Stimulated activated effector memory CD8-positive, alpha-beta T cell treated with anti-CD3 and anti-CD28 coated beads, Interleukin-12 subunit alpha, Interleukin-12 subunit beta, amount 100 ng/mL, for 72 hours (primary cell): ENCODE data around the gene PLEKHB1.
A peak's percentile ranks its signal among the peaks of the same experiment; 100 is the strongest.
"Not testable (repeated sequence)": the region's sequence is repeated elsewhere in the genome, so short reads cannot be mapped to it uniquely, and the experiment has no call there.

Source experiments
- ATAC-seq: fragments of 150-1000 bp; cut with Tn5 transposase; 2 replicates; pipeline ENCODE4 v1.10.0; 2021
- DNase-seq, 2 donors: peaks; one replicate each; pipeline ENCODE4 v3.0.0; 2021 to 2022; ENCODE audit warnings: low spot score in 2 of 2
- H3K27ac Mint-ChIP-seq: one replicate; pipeline ENCODE4 v1.8.0; 2022; ENCODE audit warnings: mild to moderate bottlenecking, mixed read lengths
- H3K36me3 Mint-ChIP-seq: one replicate; pipeline ENCODE4 v1.8.0; 2022; ENCODE audit warnings: mild to moderate bottlenecking, mixed read lengths
- H3K4me1 Mint-ChIP-seq: one replicate; pipeline ENCODE4 v1.8.0; 2022; ENCODE audit warnings: mixed read lengths
- H3K4me3 Mint-ChIP-seq: one replicate; pipeline ENCODE4 v1.8.0; 2022; ENCODE audit warnings: mild to moderate bottlenecking, mixed read lengths
- H3K9me3 Mint-ChIP-seq: one replicate; pipeline ENCODE4 v1.8.0; 2022; ENCODE audit warnings: mixed read lengths

PLEKHB1 gene

DNA sequence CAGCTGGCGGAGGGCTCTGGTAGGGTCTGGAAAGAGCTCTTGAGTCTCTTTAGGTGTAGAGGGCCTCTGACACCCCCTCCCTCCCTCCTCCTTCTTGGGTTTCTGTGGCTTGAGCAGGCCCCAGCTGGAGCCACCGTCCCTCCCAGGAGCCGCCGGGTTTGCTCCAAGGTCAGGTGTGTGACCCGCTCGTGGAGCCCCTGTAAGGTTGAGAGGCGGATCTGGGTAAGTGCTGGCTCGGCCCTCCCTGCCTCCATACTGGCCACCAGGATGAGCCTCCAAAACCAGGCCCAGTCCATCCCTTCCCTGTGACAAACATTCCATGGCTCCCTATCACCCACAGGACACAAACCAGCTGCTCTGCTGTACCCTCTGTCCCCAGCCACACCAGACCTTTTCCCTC is 9.3 kb downstream of the PLEKHB1 start:
- Mint-ChIP-seq H3K36me3 (peaks cover under 1% of the 10 kb centered on the region), H3K4me1 (peaks cover 7% of the 10 kb centered on the region), H3K4me3 (no peak overlapping the region), H3K27ac (no peak overlapping the region), H3K9me3 (no peaks in the 10 kb centered on the region)
- no peak for DNase-seq
- no peak for ATAC-seq

DNA sequence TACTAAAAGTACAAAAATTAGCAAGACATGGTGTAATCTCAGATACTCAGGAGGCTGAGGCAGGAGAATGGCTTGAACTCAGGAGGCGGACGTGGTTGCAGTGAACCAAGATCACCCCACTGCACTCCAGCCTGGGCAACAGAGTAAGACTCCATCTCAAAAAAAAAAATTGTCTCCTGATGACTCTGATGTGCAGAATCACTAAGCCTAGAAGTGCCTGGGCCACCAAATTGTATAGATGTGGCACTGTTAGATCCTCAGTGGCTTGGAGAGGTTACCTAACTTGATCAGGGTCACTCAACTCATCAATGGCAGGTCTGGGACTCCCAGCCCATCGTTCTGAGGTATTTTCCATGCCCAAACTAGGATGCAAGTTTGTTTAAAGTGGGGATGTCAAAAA is 10.6 kb downstream of the PLEKHB1 start:
- H3K27ac Mint-ChIP-seq = no peak overlapping the region
- DNase-seq (no peak), ATAC-seq (no peak)
- no peak overlapping the region for H3K4me3 Mint-ChIP-seq
- H3K9me3 Mint-ChIP-seq = no peaks in the 10 kb centered on the region
- H3K36me3 Mint-ChIP-seq = peaks cover 7% of the 10 kb centered on the region
- peaks cover 14% of the 10 kb centered on the region for H3K4me1 Mint-ChIP-seq

DNA sequence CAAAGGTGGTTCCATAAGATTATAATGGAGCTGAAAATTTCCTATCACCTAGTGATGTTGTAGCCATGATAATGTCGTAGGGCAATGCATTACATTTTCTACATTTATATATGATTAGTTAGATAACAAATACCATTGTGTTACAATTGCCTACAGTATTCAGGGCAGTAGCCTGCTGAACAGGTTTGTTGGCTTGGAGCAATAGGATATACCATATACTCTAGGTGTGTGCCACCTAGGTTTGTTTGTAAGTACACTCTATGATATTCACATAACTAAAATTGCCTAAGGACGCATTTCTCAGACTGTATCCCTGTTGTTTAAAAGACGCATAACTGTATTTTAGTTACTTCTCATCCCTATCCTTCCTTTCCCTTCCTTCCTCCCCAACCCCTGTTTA is 13.6 kb downstream of the PLEKHB1 start:
- Mint-ChIP-seq H3K4me1 (peaks cover 19% of the 10 kb centered on the region), H3K4me3 (peak overlapping the region; percentile 55), H3K9me3 (no peaks in the 10 kb centered on the region), H3K36me3 (peaks cover 7% of the 10 kb centered on the region), H3K27ac (no peak overlapping the region)
- DNase-seq = no peak
- no peak for ATAC-seq

DNA sequence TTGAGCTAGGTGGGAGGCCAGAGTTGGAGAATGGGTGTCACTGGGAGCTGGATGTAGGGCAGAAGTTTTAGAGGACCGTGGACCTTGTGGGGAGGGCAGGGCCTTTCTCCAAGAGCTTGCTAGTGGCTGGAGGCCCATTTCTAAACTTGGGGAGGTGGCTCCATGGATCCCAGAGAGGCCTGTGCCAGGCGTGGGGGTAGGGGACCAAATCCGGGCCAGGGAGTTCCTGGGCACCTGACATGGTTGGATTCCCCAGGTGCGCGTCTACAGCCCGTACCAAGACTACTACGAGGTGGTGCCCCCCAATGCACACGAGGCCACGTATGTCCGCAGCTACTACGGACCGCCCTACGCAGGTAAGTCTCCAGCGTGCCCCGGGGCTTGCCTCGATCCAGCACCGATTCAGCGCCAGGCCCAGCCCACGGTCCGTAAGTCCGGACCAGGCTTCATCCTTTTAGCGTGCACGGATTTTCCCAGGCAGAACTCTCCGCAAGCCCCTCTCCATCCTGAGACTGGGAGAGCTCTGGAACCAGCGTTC is 14.2 kb downstream of the PLEKHB1 start:
- H3K4me1 Mint-ChIP-seq = peaks cover 19% of the 10 kb centered on the region
- H3K9me3 Mint-ChIP-seq = no peaks in the 10 kb centered on the region
- DNase-seq = no peak
- H3K27ac Mint-ChIP-seq = no peak overlapping the region
- ATAC-seq = peak; percentile 11
- H3K4me3 Mint-ChIP-seq = peak overlapping the region; percentile 55
- H3K36me3 Mint-ChIP-seq = peaks cover 7% of the 10 kb centered on the region

DNA sequence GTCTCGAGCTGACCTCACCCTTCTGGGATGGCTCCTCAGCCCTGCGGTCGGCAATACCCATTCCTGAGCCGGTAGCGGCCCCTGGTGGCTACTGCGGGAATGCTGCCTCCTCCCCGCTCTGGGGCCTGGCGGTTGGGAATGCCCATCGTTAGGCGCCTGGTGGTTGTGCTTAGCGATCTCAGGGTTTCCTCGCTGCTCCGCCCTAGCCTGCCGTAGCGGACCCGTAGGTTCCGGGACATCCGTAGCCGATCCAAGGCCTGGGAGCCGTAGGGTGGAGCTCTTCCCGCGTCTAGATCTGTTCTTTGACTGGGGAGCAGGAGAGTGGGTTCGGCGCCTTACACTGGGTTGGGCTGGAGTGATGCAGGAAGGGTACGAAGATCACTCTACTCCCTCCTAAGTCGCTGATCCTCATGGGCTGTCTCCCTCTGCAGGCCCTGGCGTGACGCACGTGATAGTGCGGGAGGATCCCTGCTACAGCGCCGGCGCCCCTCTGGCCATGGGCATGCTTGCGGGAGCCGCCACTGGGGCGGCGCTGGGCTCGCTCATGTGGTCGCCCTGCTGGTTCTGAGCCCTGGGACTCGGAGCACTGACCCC is 14.8 kb downstream of the PLEKHB1 start:
- peak overlapping the region; percentile 43 for H3K27ac Mint-ChIP-seq
- H3K36me3 Mint-ChIP-seq = peaks cover 7% of the 10 kb centered on the region
- H3K4me3 Mint-ChIP-seq = peak overlapping the region; percentile 55
- peak; percentile 89 to 91 for DNase-seq
- no peaks in the 10 kb centered on the region for H3K9me3 Mint-ChIP-seq
- H3K4me1 Mint-ChIP-seq = peaks cover 19% of the 10 kb centered on the region
- ATAC-seq = peak; percentile 90

DNA sequence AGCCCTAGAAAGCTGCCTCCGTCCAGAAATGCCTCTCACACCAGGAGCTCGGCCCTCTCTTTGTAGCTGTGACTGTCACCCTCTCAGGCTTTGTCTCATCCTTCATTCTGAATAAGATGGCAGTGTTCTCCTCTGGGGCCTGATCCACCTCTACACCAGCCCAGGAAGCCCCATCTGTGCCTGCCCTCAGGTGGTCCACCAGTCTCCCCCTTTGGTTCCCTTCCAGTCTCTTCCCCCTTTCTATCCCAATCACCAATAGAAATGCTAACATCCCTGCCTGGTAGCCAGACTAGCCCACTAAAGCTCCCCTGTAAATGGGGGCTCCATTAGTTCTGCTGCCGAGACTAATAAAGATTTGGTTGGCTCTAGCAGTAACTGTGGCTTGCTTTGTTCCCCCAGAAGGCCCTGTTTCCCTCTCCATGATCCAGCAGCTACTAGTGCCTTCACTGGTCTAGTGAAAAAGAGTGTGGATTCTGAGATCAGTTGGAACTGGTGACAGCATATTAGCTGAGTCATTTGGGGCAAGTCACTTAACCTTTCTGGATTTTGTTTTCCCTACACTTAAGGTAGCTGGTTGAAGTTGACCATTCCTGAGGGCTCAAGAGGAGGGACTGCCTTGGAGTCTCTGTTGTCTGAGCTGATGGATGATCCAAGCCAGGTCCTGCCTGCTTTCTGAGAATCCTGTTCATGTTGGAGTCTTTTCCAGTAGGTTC is 16.2 kb downstream of the PLEKHB1 start:
- H3K4me1 Mint-ChIP-seq = peaks cover 19% of the 10 kb centered on the region
- peak overlapping the region; percentile 59 for H3K27ac Mint-ChIP-seq
- DNase-seq (no peak), ATAC-seq (no peak)
- no peak overlapping the region for H3K4me3 Mint-ChIP-seq
- H3K36me3 Mint-ChIP-seq = peaks cover 7% of the 10 kb centered on the region
- H3K9me3 Mint-ChIP-seq = no peaks in the 10 kb centered on the region

DNA sequence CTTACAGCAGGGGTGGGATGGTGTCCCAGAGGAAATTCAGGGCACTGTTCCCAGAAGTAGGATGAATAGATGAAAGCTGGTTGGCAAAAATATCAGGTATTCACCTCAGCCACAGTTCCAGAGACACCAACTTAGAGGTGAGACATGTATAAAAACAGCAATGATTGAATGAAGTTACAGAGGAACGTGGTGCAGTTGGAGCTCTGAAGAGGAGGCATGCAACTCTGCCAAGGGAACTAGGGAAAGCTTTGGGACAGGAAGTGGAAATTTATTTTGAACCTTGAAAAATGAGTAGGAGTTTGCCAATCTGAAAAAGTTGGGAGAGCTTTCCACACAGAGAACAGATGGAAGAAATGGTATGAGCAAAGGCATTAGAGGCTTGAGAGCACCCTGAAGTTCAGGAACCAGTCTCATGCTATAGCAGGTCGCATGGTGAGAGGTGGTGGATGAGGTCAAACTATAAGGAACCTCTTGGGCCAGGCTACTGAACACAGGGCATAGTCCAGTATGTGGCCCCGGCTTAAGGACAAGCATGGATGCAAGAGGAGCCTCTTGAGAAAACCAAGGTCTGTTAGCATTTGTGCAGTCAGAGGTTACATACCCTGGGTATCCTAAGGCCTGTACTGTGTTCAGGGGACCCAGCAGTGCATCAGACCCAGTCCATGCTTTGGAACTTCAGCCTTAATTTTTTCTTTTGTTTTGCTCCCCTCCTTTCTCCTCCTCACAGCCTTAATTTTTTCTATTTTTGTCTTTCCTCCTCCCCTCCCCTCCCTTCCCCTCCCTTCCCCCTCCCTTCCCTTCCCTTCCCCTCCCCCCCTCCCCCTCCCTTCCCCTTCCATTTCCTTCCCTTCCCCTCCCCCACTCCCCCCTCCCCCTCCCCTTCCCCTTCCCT is 17.5 kb downstream of the PLEKHB1 start:
- Mint-ChIP-seq H3K4me3 (no peak overlapping the region), H3K27ac (peak overlapping the region; percentile 13)

DNA sequence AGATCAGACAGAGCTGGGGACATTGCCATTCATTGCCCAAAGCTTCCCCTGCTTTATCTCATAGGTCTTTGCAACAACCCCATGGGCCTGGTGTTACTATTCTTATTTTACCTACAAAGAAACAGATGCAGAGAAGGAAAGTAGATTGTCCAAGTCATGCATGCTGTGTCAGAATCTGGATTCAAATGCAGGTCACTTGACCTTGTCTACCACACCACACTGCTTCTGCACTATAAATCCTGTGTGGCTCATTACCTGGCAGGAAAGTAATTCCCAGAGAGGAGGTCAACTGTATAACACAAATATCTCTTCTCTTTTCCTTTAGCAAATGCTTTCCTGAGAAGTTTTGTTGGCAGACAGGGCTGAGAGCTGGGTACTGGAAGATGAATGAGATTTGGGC is 18.5 kb downstream of the PLEKHB1 start:
- H3K4me1 Mint-ChIP-seq = peaks cover 19% of the 10 kb centered on the region
- H3K9me3 Mint-ChIP-seq = no peaks in the 10 kb centered on the region
- no peak overlapping the region for H3K4me3 Mint-ChIP-seq
- peaks cover 7% of the 10 kb centered on the region for H3K36me3 Mint-ChIP-seq
- DNase-seq (no peak), ATAC-seq (no peak)
- H3K27ac Mint-ChIP-seq = peak overlapping the region; percentile 60

More for the DNA sequence above, 17.5 kb downstream of the PLEKHB1 start:
- H3K9me3 Mint-ChIP-seq = no peaks in the 10 kb centered on the region
- DNase-seq = no peak
- H3K36me3 Mint-ChIP-seq = peaks cover 7% of the 10 kb centered on the region
- H3K4me1 Mint-ChIP-seq = peaks cover 19% of the 10 kb centered on the region
- no peak for ATAC-seq

DNA sequence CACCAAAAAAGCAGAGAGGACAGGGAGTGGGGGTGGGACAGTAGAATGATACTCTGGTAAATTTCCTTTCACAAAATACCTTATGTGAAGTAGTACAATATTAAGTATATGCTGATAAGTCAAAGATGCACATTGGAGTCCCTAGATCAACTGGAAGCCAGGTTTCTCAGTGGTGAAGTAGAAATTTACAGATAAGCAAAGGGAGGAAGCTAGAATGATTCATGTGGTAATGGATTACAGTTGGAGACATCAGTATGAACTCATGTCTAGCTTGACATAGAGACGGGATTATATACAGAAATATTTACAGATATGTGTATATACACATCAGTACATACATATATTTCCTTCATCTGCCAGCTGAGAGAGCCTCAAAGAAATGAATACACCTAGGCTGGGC is 21.5 kb downstream of the PLEKHB1 start:
- H3K4me1 Mint-ChIP-seq = peaks cover 5% of the 10 kb centered on the region
- H3K36me3 Mint-ChIP-seq = no peaks in the 10 kb centered on the region
- H3K27ac Mint-ChIP-seq = no peak overlapping the region
- ATAC-seq (no peak), DNase-seq (no peak)
- H3K9me3 Mint-ChIP-seq = no peaks in the 10 kb centered on the region
- H3K4me3 Mint-ChIP-seq = no peak overlapping the region

DNA sequence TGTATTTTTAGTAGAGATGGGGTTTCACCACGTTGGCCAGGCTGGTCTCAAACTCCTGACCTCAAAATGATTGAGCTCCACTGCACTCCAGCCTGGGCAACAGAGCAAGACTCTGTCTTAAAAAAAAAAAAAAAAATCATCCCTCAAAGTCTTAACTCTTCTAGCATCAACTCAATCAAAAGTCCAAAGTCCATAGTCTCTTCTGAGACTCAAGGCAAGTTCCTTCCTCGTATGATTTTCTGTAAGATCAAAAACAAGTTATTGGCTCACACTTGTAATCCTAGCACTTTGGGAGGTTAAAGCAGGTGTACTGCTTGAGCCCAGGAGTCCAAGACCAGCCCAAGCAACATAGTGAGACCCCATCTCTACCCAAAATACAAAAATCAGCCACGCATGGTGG is 24.4 kb downstream of the PLEKHB1 start:
- H3K4me1 Mint-ChIP-seq = no peaks in the 10 kb centered on the region
- H3K4me3 Mint-ChIP-seq = no peak overlapping the region
- no peaks in the 10 kb centered on the region for H3K9me3 Mint-ChIP-seq
- H3K36me3 Mint-ChIP-seq = peaks cover 11% of the 10 kb centered on the region
- no peak overlapping the region for H3K27ac Mint-ChIP-seq
- no peak for ATAC-seq
- DNase-seq = no peak

DNA sequence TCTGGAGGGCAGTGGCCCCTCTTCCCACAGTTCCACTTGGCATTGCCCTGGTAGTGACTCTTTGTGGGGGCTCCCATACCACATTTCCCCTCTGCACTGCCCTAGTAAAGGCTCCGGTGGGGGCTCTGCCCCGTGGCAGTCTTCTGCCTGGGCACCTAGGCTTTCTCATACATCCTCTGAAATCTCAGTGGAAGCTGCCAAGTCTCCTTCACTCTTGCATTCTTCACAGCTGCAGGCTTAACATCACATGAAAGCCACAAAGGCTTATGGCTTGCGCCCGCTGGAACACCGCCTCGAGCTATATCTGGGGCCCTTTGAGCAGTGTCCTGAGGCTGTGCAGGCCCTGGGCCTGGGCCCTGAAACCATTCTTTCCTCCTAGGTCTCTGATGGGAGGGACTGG is 25.3 kb downstream of the PLEKHB1 start:
- no peaks in the 10 kb centered on the region for H3K4me1 Mint-ChIP-seq
- H3K4me3 Mint-ChIP-seq = no peak overlapping the region
- DNase-seq = no peak
- ATAC-seq = no peak
- H3K27ac Mint-ChIP-seq = peak overlapping the region; percentile 52
- no peaks in the 10 kb centered on the region for H3K9me3 Mint-ChIP-seq
- H3K36me3 Mint-ChIP-seq = peaks cover 20% of the 10 kb centered on the region

DNA sequence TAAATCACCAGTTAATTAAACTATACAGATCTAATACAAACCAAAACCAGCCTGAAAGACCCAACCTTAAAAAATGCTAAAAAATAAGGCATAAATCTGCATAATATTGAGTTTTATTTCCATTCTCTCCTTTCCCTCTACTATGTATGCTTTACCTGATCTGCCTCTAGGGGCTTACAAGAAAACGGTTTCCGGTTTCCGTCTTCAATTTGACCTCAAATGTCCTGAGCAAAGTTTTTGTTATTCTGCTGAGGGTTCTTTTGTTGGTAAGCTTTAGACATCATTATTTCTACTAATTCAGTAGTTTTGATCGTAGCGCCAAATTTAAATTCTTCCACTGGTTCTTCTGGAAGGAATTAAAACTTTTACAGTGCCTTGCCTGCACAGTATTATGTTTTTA is 30.2 kb downstream of the PLEKHB1 start:
- H3K9me3 Mint-ChIP-seq, H3K4me1 Mint-ChIP-seq, H3K4me3 Mint-ChIP-seq, DNase-seq, H3K27ac Mint-ChIP-seq, ATAC-seq: not testable (repeated sequence)
- H3K36me3 Mint-ChIP-seq = peaks cover 57% of the 10 kb centered on the region

DNA sequence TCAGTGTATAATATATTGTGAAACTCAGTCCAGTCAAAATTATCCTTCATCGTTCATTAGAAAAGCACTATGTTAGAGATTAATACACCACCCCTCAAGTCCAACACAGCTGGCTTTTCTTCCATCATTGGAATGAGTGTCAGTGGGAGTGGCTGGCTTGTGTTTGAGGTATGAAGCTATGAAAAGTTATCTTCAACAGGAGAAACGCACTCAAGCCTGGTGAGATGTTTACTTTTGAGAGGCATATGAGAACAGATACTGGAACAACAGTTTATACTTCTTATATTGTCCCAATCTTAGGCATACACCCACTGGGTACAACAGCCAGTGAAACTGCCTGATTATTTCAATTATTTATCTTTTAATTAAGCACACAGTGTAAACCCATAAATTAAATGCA is 34.3 kb downstream of the PLEKHB1 start:
- ATAC-seq (no peak), DNase-seq (no peak)
- no peaks in the 10 kb centered on the region for H3K9me3 Mint-ChIP-seq
- H3K36me3 Mint-ChIP-seq = peaks cover 87% of the 10 kb centered on the region
- no peak overlapping the region for H3K4me3 Mint-ChIP-seq
- no peak overlapping the region for H3K27ac Mint-ChIP-seq
- no peaks in the 10 kb centered on the region for H3K4me1 Mint-ChIP-seq

DNA sequence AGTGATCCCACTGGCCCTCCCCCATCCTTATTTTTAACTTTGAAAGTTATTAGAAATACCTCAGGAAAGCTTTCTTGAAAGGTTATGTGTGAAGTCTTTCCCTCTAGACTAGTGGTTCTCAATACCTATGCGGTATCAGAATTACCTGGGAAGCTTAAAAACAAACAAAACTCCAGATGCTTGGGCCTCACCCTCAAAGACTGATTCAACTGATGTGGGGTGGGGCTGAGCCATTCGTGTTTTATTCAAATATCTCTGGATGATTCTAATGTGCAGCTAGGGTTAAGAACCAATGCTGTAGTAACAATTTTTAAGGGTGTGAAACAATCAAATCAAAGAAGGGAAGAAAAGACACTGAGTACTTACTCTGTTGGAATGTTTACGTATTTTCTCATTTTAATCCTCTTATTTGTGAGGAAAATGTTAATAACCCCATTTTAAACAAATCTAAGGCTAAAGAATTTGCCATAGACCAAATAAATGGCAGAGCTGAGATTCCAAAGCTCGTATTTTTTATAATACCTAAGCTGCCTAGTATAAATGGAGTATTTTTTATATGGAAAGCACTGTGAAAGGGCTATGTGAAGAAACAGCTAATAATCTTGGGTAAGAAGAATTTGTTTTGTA is 47.6 kb downstream of the PLEKHB1 start:
- no peak overlapping the region for H3K4me3 Mint-ChIP-seq

DNA sequence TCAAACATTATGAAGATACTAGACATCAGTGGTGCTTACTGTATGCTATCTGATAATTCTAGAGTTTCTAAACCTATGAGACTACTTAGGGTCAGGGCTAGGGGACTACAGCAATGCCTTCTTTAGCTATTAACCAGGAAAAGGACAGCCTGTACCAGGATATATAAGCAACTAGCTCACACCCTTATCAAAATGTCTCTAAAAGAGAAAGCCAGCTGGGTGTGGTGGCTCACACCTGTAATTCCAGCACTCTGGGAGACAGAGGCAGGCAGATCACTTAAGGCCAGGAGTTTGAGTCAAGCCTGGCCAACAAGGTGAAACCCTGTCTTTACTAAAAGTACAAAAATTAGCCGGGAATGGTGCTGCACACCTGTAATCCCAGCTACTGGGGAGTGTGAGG is 58.7 kb downstream of the PLEKHB1 start:
- H3K4me1 Mint-ChIP-seq = no peaks in the 10 kb centered on the region
- no peak for ATAC-seq

More for the DNA sequence above, 47.6 kb downstream of the PLEKHB1 start:
- Mint-ChIP-seq H3K36me3 (peaks cover 70% of the 10 kb centered on the region), H3K4me1 (no peaks in the 10 kb centered on the region), H3K9me3 (no peaks in the 10 kb centered on the region), H3K27ac (no peak overlapping the region)
- no peak for ATAC-seq
- DNase-seq = no peak

More for the DNA sequence above, 58.7 kb downstream of the PLEKHB1 start:
- Mint-ChIP-seq H3K9me3 (no peaks in the 10 kb centered on the region), H3K36me3 (peaks cover 90% of the 10 kb centered on the region), H3K27ac (no peak overlapping the region), H3K4me3 (no peak overlapping the region)
- no peak for DNase-seq
